ENCODE measurements around the gene C5orf46. TPM values are rescaled to one million over a fixed set of nuclear protein-coding genes. Genes with fewer than 3 reads are reported as not detected.
A peak's percentile ranks its signal among the peaks of the same experiment; 100 is the strongest.

The C5orf46 gene
- polyA plus RNA-seq, 3 donors = not detected

DNA sequence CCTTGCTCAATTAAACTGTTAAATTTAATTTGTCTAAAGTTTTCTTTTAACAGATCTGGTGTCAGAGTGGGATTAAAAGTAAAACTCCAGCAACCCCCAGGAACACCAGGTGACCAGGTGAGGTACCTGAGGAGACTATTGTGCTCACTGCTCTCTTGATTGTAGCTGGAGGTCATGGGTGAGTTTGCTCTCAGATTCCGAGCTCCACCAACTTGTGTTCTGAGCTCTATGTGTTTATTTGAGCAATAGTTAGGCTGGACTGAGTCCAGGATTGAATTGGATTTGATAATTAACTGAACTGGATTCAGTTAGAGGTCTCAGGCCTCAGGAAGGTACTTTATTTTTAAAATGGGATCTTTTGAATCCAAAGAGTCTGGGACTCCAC, 45.7 kb downstream of the C5orf46 start:
- TF ChIP-seq, protein P1, sequence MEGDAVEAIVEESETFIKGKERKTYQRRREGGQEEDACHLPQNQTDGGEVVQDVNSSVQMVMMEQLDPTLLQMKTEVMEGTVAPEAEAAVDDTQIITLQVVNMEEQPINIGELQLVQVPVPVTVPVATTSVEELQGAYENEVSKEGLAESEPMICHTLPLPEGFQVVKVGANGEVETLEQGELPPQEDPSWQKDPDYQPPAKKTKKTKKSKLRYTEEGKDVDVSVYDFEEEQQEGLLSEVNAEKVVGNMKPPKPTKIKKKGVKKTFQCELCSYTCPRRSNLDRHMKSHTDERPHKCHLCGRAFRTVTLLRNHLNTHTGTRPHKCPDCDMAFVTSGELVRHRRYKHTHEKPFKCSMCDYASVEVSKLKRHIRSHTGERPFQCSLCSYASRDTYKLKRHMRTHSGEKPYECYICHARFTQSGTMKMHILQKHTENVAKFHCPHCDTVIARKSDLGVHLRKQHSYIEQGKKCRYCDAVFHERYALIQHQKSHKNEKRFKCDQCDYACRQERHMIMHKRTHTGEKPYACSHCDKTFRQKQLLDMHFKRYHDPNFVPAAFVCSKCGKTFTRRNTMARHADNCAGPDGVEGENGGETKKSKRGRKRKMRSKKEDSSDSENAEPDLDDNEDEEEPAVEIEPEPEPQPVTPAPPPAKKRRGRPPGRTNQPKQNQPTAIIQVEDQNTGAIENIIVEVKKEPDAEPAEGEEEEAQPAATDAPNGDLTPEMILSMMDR (IDR thresholded peaks at IDR 0.05) = no peak
- no peaks in the 10 kb centered on the region for H3K27me3 Mint-ChIP-seq (ENCODE audit: low read depth in 3 of 3)
- Histone ChIP-seq H4K20me1 (ENCODE audit: insufficient read depth, low read length) (no peaks in the 10 kb centered on the region), H3K36me3 (replicated peaks in 1 of 2; ENCODE audit: control insufficient read depth in 1 of 2, insufficient read depth in 2 of 2, low read length in 2 of 2) (no peaks in the 10 kb centered on the region), H3K27me3 (ENCODE audit: control insufficient read depth in 2 of 2, insufficient read depth in 2 of 2, low read length in 2 of 2) (no peaks in the 10 kb centered on the region), H3K79me2 (ENCODE audit: insufficient read depth, low read length) (no peaks in the 10 kb centered on the region), H3K9me3 (replicated peaks in 1 of 2; ENCODE audit: control insufficient read depth in 1 of 2, insufficient read depth in 1 of 2, low read length in 2 of 2) (no peaks in the 10 kb centered on the region), H3K4me1 (ENCODE audit: control insufficient read depth in 1 of 2, insufficient read depth in 2 of 2, low read length in 2 of 2) (peaks cover 0 to 14% of the 10 kb centered on the region in 2 donors), H3K9ac (ENCODE audit: insufficient read depth, low read length, poor library complexity, severe bottlenecking) (no peak overlapping the region), H2AFZ (ENCODE audit: insufficient read depth, low read depth, low read length, poor library complexity, severe bottlenecking) (no peak overlapping the region), H3K27ac (ENCODE audit: low read depth in 1 of 2, low read length in 2 of 2) (no peak overlapping the region), H3K4me2 (replicated peaks; ENCODE audit: extremely low read depth, low read length, poor library complexity, severe bottlenecking) (no peak overlapping the region), H3K4me3 (replicated peaks in 1 of 3; ENCODE audit: low read depth in 2 of 3, low read length in 3 of 3) (no peak overlapping the region)
- no peaks in the 10 kb centered on the region for H3K36me3 Mint-ChIP-seq
- H3K27ac Mint-ChIP-seq = peak overlapping the region in 1 of 7 donors; percentile 28
- no peaks in the 10 kb centered on the region for H3K9me3 Mint-ChIP-seq
- intact Hi-C loops (cut with micrococcal nuclease) = no loop called here
- 100% methylated on average over 1 of the region's 1 CpG for WGBS (ENCODE audit: insufficient coverage)
- no peak for DNase-seq
- H3K4me3 Mint-ChIP-seq = no peak overlapping the region
- peaks cover 7% of the 10 kb centered on the region for H3K4me1 Mint-ChIP-seq

DNA sequence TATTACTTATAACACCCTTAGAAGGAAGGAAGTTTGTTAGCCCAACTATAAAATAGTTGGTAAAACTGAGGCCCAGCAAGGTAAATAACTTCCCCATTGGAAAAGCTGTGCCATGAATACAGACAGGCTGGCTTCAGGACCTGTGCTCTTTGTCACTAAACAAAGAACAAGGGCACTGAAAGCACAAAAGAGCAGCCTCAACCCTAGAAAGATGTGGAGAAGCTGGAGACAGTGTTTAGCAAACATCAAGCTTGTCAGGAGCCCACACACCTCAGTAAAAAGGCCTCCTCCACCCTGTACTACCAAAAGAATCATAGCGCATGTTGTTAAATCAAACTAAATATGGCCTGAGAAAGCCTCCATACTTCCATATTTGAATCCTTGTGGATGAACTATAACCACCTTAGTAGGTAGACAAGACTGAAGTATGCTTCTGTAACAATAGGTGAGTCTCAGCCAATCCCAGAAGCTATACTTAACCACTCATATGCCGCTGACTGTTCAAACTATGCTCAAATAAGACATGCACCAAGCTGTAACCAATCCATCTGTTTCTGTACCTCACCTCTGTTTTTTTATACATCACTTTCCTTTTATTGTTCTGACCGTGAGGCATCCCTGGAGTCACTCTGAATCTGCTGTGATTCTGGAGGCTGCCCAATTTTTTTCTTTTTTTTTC, 46.2 kb downstream of the C5orf46 start:
- WGBS (ENCODE audit: insufficient coverage) = 100% methylated on average over 1 of the region's 3 CpGs
- no peaks in the 10 kb centered on the region for H3K27me3 Mint-ChIP-seq (ENCODE audit: low read depth in 3 of 3)
- H3K4me2 ChIP-seq (replicated peaks; ENCODE audit: extremely low read depth, low read length, poor library complexity, severe bottlenecking) = no peak overlapping the region

More for the DNA sequence above, 46.2 kb downstream of the C5orf46 start:
- H3K9ac ChIP-seq (ENCODE audit: insufficient read depth, low read length, poor library complexity, severe bottlenecking) = no peak overlapping the region
- DNase-seq = no peak
- H4K20me1 ChIP-seq (ENCODE audit: insufficient read depth, low read length) = no peaks in the 10 kb centered on the region
- no peak overlapping the region for H3K4me3 ChIP-seq (replicated peaks in 1 of 3; ENCODE audit: low read depth in 2 of 3, low read length in 3 of 3)
- no peaks in the 10 kb centered on the region for H3K9me3 Mint-ChIP-seq
- no peaks in the 10 kb centered on the region for H3K79me2 ChIP-seq (ENCODE audit: insufficient read depth, low read length)
- H3K9me3 ChIP-seq (replicated peaks in 1 of 2; ENCODE audit: control insufficient read depth in 1 of 2, insufficient read depth in 1 of 2, low read length in 2 of 2) = no peaks in the 10 kb centered on the region
- H2AFZ ChIP-seq (ENCODE audit: insufficient read depth, low read depth, low read length, poor library complexity, severe bottlenecking) = peak overlapping the region; percentile 31
- peaks cover 0 to 14% of the 10 kb centered on the region in 2 donors for H3K4me1 ChIP-seq (ENCODE audit: control insufficient read depth in 1 of 2, insufficient read depth in 2 of 2, low read length in 2 of 2)
- H3K36me3 Mint-ChIP-seq = no peaks in the 10 kb centered on the region
- TF ChIP-seq, protein P1 (IDR thresholded peaks at IDR 0.05) = no peak
- no peaks in the 10 kb centered on the region for H3K36me3 ChIP-seq (replicated peaks in 1 of 2; ENCODE audit: control insufficient read depth in 1 of 2, insufficient read depth in 2 of 2, low read length in 2 of 2)
- peaks cover 10% of the 10 kb centered on the region for H3K4me1 Mint-ChIP-seq
- no peak overlapping the region for H3K4me3 Mint-ChIP-seq
- peak overlapping the region in 1 of 7 donors; percentile 28 for H3K27ac Mint-ChIP-seq
- H3K27ac ChIP-seq (ENCODE audit: low read depth in 1 of 2, low read length in 2 of 2) = no peak overlapping the region
- no peaks in the 10 kb centered on the region for H3K27me3 ChIP-seq (ENCODE audit: control insufficient read depth in 2 of 2, insufficient read depth in 2 of 2, low read length in 2 of 2)
- intact Hi-C loops (cut with micrococcal nuclease) = loop anchor here in 1 of 2 donors (10.0 kb wide), 1 partner anchor 75 kb away; no protein-coding TSS in a partner anchor
